Heart left ventricle (tissue), 13 donors: ENCODE measurements around the gene ATP5PD.

Source experiments
- POLR2A ChIP-seq, 2 donors: fragments of 450-650 bp; IDR thresholded peaks; one replicate each; pipeline ENCODE4 v1.6.1; 2017; ENCODE audit warnings: antibody characterized with exemption in 2 of 2, mild to moderate bottlenecking in 2 of 2, moderate library complexity in 2 of 2
- TF ChIP-seq, protein P1 (sequence below), 12 donors: fragments of 200-600 bp; sonication (generic) in 4 of 12; IDR thresholded peaks; one replicate each; pipeline versions ENCODE4 v1.5.0 to v1.8.0; 2018 to 2022; ENCODE audit warnings: antibody characterized with exemption in 12 of 12, mild to moderate bottlenecking in 5 of 12
- donor health status: ischemic (EF 13 %, LVEDD 7.1; RV severe dilation, severe dysfunction).
- donor health status: DM: no; HTN: yes; CAD: no.
- donor health status: DM: no; HTN: no; CAD: no.
- donor health status: ischemic (EF 25% LVEDD 6.9; RV normal size, moderate dysfunction).
- donor health status: ischemic (EF 25% LVEDD 5.7; RV mildly dilated, moderate dysfunction).
- donor health status: ischemic (EF 35%, LVEDD 5.7; RV mildly dilated, moderate dysfunction).
- donor health status: nonischemic (EF 11% LVEDD 7.7; RV severe dilation, severe dysfunction).
- donor health status: DM: yes; HTN: yes; CAD: no.
- donor health status: PGD.
- donor health status: ischemic (EF 29% LVEDD 5.4; RV normal size, mild dysfunction).
- donor health status: nonischemic (EF 23%, LVEDD 6.1; RV moderate dilation, normal function).

DNA sequence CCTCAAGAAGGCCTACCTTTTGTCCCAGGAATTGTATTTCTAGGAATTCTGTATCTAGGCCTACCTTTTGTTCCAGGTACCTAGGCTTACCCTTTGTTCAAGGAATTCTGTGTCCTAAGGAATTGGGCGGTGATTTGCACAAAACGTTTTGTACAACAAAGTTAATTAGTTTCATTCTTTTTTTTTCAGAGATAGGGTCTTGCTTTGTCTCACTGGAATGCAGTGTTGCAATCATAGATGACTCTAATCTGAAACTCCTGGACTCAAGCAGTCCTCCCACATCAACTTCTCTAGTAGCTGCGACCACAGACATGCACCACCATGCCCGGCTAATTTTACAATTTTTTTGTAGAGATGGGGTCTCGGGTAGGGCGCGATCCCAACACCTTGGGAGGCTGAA, 52.3 kb downstream of the ATP5PD start:
- TF ChIP-seq POLR2A (IDR thresholded peaks at IDR 0.05), result no peak
- TF ChIP-seq, protein P1, sequence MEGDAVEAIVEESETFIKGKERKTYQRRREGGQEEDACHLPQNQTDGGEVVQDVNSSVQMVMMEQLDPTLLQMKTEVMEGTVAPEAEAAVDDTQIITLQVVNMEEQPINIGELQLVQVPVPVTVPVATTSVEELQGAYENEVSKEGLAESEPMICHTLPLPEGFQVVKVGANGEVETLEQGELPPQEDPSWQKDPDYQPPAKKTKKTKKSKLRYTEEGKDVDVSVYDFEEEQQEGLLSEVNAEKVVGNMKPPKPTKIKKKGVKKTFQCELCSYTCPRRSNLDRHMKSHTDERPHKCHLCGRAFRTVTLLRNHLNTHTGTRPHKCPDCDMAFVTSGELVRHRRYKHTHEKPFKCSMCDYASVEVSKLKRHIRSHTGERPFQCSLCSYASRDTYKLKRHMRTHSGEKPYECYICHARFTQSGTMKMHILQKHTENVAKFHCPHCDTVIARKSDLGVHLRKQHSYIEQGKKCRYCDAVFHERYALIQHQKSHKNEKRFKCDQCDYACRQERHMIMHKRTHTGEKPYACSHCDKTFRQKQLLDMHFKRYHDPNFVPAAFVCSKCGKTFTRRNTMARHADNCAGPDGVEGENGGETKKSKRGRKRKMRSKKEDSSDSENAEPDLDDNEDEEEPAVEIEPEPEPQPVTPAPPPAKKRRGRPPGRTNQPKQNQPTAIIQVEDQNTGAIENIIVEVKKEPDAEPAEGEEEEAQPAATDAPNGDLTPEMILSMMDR (IDR thresholded peaks at IDR 0.05), result no peak
